Activated CD8-positive, alpha-beta memory T cell treated with anti-CD3 and anti-CD28 coated beads, Interleukin-2, amount 50 U/mL, for 24 hours (primary cell): Measurements from ENCODE around the gene FSCN2.

Source experiments
- DNase-seq: peaks from one replicate; pipeline ENCODE4 v3.0.0-alpha.2; 2020; ENCODE audit errors: extremely low read depth

FSCN2 gene

GRCh38 chr17:81489998-81490992 lies 37.9 kb upstream of the FSCN2 start:
- no peak for DNase-seq

- no peak for DNase-seq
These were observed 37.0 kb upstream of the FSCN2 start for GRCh38 chr17:81491181-81491581.

- DNase-seq: no peak
These were observed 36.4 kb upstream of the FSCN2 start for GRCh38 chr17:81491761-81492160.

GRCh38 chr17:81492202-81492601 lies 36.0 kb upstream of the FSCN2 start:
- no peak for DNase-seq

- DNase-seq: no peak
These were observed 35.5 kb upstream of the FSCN2 start for GRCh38 chr17:81492706-81493105.

- DNase-seq: no peak
These were observed 34.8 kb upstream of the FSCN2 start for GRCh38 chr17:81493198-81494038.

GRCh38 chr17:81494626-81495377 lies 33.4 kb upstream of the FSCN2 start:
- no peak for DNase-seq

GRCh38 chr17:81498953-81499600 lies 29.1 kb upstream of the FSCN2 start:
- DNase-seq: no peak

GRCh38 chr17:81499601-81499970 lies 28.6 kb upstream of the FSCN2 start:
- no peak for DNase-seq

- DNase-seq: no peak
These were observed 28.1 kb upstream of the FSCN2 start for GRCh38 chr17:81500047-81500446.

- DNase-seq: no peak
These were observed 25.6 kb upstream of the FSCN2 start for GRCh38 chr17:81502471-81503017.

- no peak for DNase-seq
These were observed 24.6 kb upstream of the FSCN2 start for GRCh38 chr17:81503619-81504018.

- no peak for DNase-seq
These were observed 19.5 kb upstream of the FSCN2 start for GRCh38 chr17:81508639-81509206.

- DNase-seq: no peak
These were observed 18.8 kb upstream of the FSCN2 start for GRCh38 chr17:81509207-81509971.

- no peak for DNase-seq
These were observed 18.0 kb upstream of the FSCN2 start for GRCh38 chr17:81509972-81510784.

GRCh38 chr17:81510785-81511553 lies 17.2 kb upstream of the FSCN2 start:
- no peak for DNase-seq

- DNase-seq: no peak
These were observed 16.7 kb upstream of the FSCN2 start for GRCh38 chr17:81511554-81511803.

- no peak for DNase-seq
These were observed 16.2 kb upstream of the FSCN2 start for GRCh38 chr17:81511804-81512561.
